HEK293 (cell line): Measurements from ENCODE around the gene DCAF15.
"Not testable (repeated sequence)": the region's sequence is repeated elsewhere in the genome, so short reads cannot be mapped to it uniquely, and the experiment has no call there.

Source experiments
- CTCF ChIA-PET: fragments of 350-600 bp; formaldehyde crosslinking; extraction: SDS; loops from one replicate; lab custom pipeline; 2021; ENCODE audit warnings: antibody characterized with exemption; lab: Yijun Ruan, JAX
- POLR2A ChIA-PET: fragments of 300-600 bp; formaldehyde crosslinking; extraction: SDS; loops from one replicate; lab custom pipeline; 2020; ENCODE audit warnings: antibody characterized with exemption, inconsistent platforms; lab: Yijun Ruan, JAX
- H3K27ac ChIP-seq: fragments of 200-500 bp; sonication (Bioruptor generic); 2 replicates; pipeline ENCODE4 v1.5.1; 2014; ENCODE audit warnings: low read depth, low read length, control low read depth, inconsistent platforms; ENCODE audit errors: extremely low read depth
- H3K36me3 ChIP-seq, 2 experiments: fragments of 200-500 bp in 1 of 2; sonication (Bioruptor generic) in 1 of 2; 1 replicate in 1 of 2; 2 replicates in 1 of 2; pipeline ENCODE4 v1.5.1; 2014 to 2017; ENCODE audit warnings: inconsistent platforms in 2 of 2, low read length in 2 of 2; ENCODE audit not compliant: control insufficient read depth in 2 of 2, insufficient read depth in 1 of 2
- H3K4me1 ChIP-seq: fragments of 200-500 bp; sonication (Bioruptor generic); 2 replicates; pipeline ENCODE4 v1.5.1; 2014; ENCODE audit warnings: mild to moderate bottlenecking, low read length, inconsistent platforms; ENCODE audit not compliant: control insufficient read depth, insufficient read depth
- H3K4me3 ChIP-seq: 2 replicates; pipeline ENCODE4 v1.5.1; 2011; ENCODE audit warnings: low read depth, mild to moderate bottlenecking, control low read depth, low read length, moderate library complexity
- H3K9me3 ChIP-seq: fragments of 200-500 bp; sonication (Bioruptor generic); 2 replicates; pipeline ENCODE4 v1.5.1; 2014; ENCODE audit warnings: low read depth, low read length, inconsistent platforms; ENCODE audit not compliant: control insufficient read depth, insufficient read depth
- GLIS1 ChIP-seq: fragments of 450-650 bp; formaldehyde crosslinking; IDR thresholded peaks from 2 replicates; pipeline ENCODE4 v1.5.1; 2016; ENCODE audit warnings: missing biosample characterization, missing genetic modification characterization
- GLIS2 ChIP-seq: fragments of 450-650 bp; formaldehyde crosslinking; IDR thresholded peaks from 2 replicates; pipeline ENCODE4 v1.5.1; 2016; ENCODE audit warnings: missing biosample characterization, missing genetic modification characterization
- ZFP69B ChIP-seq: fragments of 450-650 bp; formaldehyde crosslinking; IDR thresholded peaks from 2 replicates; pipeline ENCODE4 v1.5.1; 2016; ENCODE audit warnings: missing biosample characterization, missing genetic modification characterization
- ZIC2 ChIP-seq: fragments of 450-650 bp; formaldehyde crosslinking; IDR thresholded peaks from 2 replicates; pipeline ENCODE4 v1.5.1; 2016; ENCODE audit warnings: missing biosample characterization, missing genetic modification characterization
- ZNF121 ChIP-seq: fragments of 450-650 bp; formaldehyde crosslinking; IDR thresholded peaks from 2 replicates; pipeline ENCODE4 v1.5.1; 2016; ENCODE audit warnings: missing biosample characterization, missing genetic modification characterization
- ZNF266 ChIP-seq: fragments of 450-650 bp; formaldehyde crosslinking; IDR thresholded peaks from 2 replicates; pipeline ENCODE4 v1.5.1; 2016; ENCODE audit warnings: missing biosample characterization, missing genetic modification characterization, low read depth
- ZNF341 ChIP-seq: fragments of 450-650 bp; formaldehyde crosslinking; IDR thresholded peaks from 2 replicates; pipeline ENCODE4; 2016; ENCODE audit warnings: low read depth, missing biosample characterization, missing genetic modification characterization
- ZNF623 ChIP-seq: fragments of 450-650 bp; formaldehyde crosslinking; IDR thresholded peaks from 2 replicates; pipeline ENCODE4 v1.5.1; 2016; ENCODE audit warnings: missing biosample characterization, missing genetic modification characterization
- ZNF629 ChIP-seq: fragments of 450-650 bp; formaldehyde crosslinking; IDR thresholded peaks from 2 replicates; pipeline ENCODE4 v1.5.1; 2017; ENCODE audit warnings: missing biosample characterization, missing genetic modification characterization
- TF ChIP-seq, protein P1 (sequence below): fragments of 450-650 bp; formaldehyde crosslinking; conservative IDR thresholded peaks from 2 replicates; pipeline ENCODE4 v1.5.1; 2016; ENCODE audit warnings: low read depth, missing biosample characterization, missing genetic modification characterization
- TF ChIP-seq, protein P2 (sequence below): fragments of 450-650 bp; formaldehyde crosslinking; IDR thresholded peaks from 2 replicates; pipeline ENCODE4 v1.5.1; 2016; ENCODE audit warnings: missing biosample characterization, missing genetic modification characterization
- TF ChIP-seq, protein P3 (sequence below): fragments of 450-650 bp; formaldehyde crosslinking; IDR thresholded peaks from 2 replicates; pipeline ENCODE4 v1.5.1; 2016; ENCODE audit warnings: missing biosample characterization, missing genetic modification characterization
- TF ChIP-seq, protein P4 (sequence below): fragments of 450-650 bp; formaldehyde crosslinking; IDR thresholded peaks from 2 replicates; pipeline ENCODE4 v1.5.1; 2016; ENCODE audit warnings: missing biosample characterization, missing genetic modification characterization, borderline replicate concordance
- TF ChIP-seq, protein P5 (sequence below): fragments of 450-650 bp; formaldehyde crosslinking; IDR thresholded peaks from 2 replicates; pipeline ENCODE4 v1.5.1; 2016; ENCODE audit warnings: missing biosample characterization, missing genetic modification characterization

DCAF15 gene

DNA sequence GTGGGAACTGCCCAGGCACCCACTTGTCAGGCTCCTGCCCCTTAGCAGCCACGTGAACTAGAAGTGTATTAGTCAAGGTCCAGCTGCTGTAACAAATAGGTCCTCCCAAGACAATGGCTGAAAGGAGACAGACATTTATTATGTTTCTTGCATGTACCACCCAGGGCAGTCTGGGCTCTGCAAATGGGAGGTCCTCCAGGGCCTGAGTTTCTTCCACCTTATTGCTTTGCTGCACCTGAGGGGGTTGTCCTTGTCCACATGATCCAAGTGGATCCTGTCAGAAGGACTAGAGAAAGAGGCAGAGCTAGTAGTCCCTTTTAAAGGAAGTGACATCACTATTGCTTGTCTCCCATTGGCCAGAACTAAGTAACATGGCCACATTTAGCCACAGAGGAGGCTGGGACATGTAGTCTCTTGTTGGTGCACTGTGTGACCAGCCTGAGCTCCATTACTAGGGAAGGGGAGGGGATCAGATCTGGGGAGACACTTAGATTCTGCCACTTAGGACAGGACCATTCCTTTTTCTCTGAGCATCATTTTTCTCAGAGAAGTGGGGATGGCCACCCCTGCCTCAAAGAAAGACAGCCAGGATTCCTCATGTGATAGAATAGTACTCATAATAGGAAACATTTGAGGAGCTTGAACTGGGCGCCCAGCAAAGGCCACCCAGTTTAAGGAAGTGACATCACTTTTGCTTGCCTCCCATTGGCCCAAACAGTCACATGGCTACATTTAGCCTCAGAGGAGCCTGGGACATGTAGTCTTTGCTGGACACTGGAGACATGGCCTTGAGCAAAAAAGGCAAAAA, 31.2 kb upstream of the DCAF15 start (continued):
- TF ChIP-seq, protein P1, sequence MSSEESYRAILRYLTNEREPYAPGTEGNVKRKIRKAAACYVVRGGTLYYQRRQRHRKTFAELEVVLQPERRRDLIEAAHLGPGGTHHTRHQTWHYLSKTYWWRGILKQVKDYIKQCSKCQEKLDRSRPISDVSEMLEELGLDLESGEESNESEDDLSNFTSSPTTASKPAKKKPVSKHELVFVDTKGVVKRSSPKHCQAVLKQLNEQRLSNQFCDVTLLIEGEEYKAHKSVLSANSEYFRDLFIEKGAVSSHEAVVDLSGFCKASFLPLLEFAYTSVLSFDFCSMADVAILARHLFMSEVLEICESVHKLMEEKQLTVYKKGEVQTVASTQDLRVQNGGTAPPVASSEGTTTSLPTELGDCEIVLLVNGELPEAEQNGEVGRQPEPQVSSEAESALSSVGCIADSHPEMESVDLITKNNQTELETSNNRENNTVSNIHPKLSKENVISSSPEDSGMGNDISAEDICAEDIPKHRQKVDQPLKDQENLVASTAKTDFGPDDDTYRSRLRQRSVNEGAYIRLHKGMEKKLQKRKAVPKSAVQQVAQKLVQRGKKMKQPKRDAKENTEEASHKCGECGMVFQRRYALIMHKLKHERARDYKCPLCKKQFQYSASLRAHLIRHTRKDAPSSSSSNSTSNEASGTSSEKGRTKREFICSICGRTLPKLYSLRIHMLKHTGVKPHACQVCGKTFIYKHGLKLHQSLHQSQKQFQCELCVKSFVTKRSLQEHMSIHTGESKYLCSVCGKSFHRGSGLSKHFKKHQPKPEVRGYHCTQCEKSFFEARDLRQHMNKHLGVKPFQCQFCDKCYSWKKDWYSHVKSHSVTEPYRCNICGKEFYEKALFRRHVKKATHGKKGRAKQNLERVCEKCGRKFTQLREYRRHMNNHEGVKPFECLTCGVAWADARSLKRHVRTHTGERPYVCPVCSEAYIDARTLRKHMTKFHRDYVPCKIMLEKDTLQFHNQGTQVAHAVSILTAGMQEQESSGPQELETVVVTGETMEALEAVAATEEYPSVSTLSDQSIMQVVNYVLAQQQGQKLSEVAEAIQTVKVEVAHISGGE = peak; percentile 35; the same call in 1 of the 2 replicates
- no peak for TF ChIP-seq GLIS2 (tag by site-specific recombination)
- TF ChIP-seq, protein P2, sequence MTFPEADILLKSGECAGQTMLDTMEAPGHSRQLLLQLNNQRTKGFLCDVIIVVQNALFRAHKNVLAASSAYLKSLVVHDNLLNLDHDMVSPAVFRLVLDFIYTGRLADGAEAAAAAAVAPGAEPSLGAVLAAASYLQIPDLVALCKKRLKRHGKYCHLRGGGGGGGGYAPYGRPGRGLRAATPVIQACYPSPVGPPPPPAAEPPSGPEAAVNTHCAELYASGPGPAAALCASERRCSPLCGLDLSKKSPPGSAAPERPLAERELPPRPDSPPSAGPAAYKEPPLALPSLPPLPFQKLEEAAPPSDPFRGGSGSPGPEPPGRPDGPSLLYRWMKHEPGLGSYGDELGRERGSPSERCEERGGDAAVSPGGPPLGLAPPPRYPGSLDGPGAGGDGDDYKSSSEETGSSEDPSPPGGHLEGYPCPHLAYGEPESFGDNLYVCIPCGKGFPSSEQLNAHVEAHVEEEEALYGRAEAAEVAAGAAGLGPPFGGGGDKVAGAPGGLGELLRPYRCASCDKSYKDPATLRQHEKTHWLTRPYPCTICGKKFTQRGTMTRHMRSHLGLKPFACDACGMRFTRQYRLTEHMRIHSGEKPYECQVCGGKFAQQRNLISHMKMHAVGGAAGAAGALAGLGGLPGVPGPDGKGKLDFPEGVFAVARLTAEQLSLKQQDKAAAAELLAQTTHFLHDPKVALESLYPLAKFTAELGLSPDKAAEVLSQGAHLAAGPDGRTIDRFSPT (tag by site-specific recombination) = no peak
- TF ChIP-seq, protein P3, sequence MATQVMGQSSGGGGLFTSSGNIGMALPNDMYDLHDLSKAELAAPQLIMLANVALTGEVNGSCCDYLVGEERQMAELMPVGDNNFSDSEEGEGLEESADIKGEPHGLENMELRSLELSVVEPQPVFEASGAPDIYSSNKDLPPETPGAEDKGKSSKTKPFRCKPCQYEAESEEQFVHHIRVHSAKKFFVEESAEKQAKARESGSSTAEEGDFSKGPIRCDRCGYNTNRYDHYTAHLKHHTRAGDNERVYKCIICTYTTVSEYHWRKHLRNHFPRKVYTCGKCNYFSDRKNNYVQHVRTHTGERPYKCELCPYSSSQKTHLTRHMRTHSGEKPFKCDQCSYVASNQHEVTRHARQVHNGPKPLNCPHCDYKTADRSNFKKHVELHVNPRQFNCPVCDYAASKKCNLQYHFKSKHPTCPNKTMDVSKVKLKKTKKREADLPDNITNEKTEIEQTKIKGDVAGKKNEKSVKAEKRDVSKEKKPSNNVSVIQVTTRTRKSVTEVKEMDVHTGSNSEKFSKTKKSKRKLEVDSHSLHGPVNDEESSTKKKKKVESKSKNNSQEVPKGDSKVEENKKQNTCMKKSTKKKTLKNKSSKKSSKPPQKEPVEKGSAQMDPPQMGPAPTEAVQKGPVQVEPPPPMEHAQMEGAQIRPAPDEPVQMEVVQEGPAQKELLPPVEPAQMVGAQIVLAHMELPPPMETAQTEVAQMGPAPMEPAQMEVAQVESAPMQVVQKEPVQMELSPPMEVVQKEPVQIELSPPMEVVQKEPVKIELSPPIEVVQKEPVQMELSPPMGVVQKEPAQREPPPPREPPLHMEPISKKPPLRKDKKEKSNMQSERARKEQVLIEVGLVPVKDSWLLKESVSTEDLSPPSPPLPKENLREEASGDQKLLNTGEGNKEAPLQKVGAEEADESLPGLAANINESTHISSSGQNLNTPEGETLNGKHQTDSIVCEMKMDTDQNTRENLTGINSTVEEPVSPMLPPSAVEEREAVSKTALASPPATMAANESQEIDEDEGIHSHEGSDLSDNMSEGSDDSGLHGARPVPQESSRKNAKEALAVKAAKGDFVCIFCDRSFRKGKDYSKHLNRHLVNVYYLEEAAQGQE = no peak
- TF ChIP-seq ZNF341 (tag by site-specific recombination) = no peak
- no peak for TF ChIP-seq ZFP69B (tag by site-specific recombination)
- no peak for TF ChIP-seq ZNF266 (tag by site-specific recombination)
- TF ChIP-seq, protein P4, sequence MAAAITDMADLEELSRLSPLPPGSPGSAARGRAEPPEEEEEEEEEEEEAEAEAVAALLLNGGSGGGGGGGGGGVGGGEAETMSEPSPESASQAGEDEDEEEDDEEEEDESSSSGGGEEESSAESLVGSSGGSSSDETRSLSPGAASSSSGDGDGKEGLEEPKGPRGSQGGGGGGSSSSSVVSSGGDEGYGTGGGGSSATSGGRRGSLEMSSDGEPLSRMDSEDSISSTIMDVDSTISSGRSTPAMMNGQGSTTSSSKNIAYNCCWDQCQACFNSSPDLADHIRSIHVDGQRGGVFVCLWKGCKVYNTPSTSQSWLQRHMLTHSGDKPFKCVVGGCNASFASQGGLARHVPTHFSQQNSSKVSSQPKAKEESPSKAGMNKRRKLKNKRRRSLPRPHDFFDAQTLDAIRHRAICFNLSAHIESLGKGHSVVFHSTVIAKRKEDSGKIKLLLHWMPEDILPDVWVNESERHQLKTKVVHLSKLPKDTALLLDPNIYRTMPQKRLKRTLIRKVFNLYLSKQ (tag by site-specific recombination) = no peak
- TF ChIP-seq ZNF629 (tag by site-specific recombination) = peak; percentile 39; the same call in 1 of the 2 replicates
- TF ChIP-seq GLIS1 (tag by site-specific recombination) = no peak
- no peak for TF ChIP-seq ZIC2 (tag by site-specific recombination)

DNA sequence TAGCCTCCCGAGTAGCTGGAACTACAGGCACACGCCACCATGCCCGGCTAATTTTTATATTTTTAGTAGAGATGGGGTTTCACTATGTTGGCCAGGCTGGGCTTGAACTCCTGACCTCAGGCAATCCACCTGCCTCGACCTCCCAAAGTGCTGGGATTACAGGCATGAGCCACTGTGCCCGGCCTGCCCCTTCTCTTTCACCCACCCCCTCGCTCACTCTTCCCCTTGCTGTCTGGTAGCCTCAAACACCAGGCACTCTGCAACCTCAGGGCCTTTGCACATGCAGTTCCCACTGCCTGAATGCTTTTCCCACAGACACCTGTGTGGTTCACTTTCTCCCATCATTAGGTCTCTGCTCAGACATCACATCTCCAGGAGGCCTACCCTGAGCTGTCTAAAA, 30.2 kb upstream of the DCAF15 start:
- H3K27ac ChIP-seq, H3K4me1 ChIP-seq, CTCF ChIA-PET, H3K4me3 ChIP-seq, H3K9me3 ChIP-seq: not testable (repeated sequence)
- POLR2A ChIA-PET = interaction anchor here (1.7 kb wide), 1 partner anchor 9 kb away, joined by 7 read pairs; no protein-coding TSS in a partner anchor
- peaks cover 46 to 84% of the 10 kb centered on the region in 2 experiments for H3K36me3 ChIP-seq
- TF ChIP-seq ZNF623 (tag by site-specific recombination) (peak; percentile 99), ZNF121 (tag by site-specific recombination) (peak; percentile 84)
- TF ChIP-seq, protein P5, sequence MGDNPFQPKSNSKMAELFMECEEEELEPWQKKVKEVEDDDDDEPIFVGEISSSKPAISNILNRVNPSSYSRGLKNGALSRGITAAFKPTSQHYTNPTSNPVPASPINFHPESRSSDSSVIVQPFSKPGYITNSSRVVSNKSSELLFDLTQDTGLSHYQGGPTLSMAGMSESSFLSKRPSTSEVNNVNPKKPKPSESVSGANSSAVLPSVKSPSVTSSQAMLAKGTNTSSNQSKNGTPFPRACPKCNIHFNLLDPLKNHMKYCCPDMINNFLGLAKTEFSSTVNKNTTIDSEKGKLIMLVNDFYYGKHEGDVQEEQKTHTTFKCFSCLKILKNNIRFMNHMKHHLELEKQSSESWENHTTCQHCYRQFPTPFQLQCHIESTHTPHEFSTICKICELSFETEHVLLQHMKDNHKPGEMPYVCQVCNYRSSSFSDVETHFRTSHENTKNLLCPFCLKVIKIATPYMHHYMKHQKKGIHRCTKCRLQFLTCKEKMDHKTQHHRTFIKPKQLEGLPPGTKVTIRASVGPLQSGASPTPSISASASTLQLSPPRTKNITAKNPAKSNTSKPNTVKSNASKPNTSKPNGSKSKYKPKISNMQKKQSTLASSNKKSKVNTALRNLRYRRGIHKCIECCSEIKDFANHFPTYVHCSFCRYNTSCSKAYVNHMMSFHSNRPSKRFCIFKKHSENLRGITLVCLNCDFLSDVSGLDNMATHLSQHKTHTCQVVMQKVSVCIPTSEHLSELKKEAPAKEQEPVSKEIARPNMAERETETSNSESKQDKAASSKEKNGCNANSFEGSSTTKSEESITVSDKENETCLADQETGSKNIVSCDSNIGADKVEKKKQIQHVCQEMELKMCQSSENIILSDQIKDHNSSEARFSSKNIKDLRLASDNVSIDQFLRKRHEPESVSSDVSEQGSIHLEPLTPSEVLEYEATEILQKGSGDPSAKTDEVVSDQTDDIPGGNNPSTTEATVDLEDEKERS (tag by site-specific recombination) = peak; percentile 37; the same call in 1 of the 2 replicates
